Measurements from ENCODE around the gene SPTB.

GRCh38 chr14:64800000-64800399 lies 79.7 kb downstream of the SPTB start:
- TF ChIP-seq CTCF (IDR thresholded peaks at IDR 0.05) (peak in 5 of 6 experiments; percentile 22 to 59 (median 41)), POLR2A (IDR thresholded peaks at IDR 0.05) (no peak)

Data from esophagus squamous epithelium (tissue), 4 donors.